HG03442 (cell line): ENCODE measurements around the gene ZBTB16.

Experiments
- ATAC-seq: cut with Tn5 transposase; IDR thresholded peaks from one replicate; pipeline ENCODE4 v1.9.1; 2021; ENCODE audit warnings: mild to moderate bottlenecking, moderate library complexity; ENCODE audit not compliant: unreplicated experiment

The ZBTB16 gene

GRCh38 chr11:114273890-114274635, 214.6 kb downstream of the ZBTB16 start:
- ATAC-seq, result no peak

DNA sequence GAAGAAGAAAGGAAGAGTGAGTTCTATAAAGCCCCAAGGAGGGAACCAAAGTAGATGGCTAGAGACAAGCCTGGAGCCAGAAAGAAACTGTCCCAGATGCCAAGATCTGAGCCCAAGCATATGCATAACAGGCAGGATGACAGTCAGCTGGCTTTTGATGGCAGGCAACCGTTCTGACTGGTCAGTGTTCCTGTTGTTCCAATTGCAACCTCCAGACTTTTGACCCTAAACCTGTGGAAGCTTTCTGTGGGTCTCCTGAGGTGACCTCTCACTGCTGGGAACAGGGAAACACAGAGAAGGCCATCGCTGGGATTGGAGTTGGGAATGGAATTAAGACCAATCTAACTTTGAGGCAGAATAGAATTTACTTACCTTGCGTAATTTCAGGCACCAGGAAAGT, 215.1 kb downstream of the ZBTB16 start:
- ATAC-seq, result no peak

DNA sequence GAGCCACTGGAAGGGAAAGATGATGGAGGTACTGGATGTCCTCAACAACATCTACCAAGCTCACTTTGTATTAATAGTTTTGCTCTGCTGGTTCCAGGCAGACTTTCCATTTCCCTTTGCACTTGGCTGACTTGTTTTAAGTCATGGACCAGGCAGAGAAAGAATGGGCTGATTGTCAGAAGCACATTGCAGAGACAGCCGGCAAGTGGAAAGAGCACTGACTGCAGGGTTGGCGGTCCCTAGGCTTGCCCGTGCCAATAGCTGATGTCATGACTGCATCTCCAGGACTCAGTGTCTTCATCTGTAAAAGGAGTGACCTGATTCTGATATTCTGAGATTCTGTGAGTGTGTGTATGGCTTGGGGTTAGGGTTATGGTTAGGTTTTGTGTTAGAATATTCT, 215.8 kb downstream of the ZBTB16 start:
- no peak for ATAC-seq

DNA sequence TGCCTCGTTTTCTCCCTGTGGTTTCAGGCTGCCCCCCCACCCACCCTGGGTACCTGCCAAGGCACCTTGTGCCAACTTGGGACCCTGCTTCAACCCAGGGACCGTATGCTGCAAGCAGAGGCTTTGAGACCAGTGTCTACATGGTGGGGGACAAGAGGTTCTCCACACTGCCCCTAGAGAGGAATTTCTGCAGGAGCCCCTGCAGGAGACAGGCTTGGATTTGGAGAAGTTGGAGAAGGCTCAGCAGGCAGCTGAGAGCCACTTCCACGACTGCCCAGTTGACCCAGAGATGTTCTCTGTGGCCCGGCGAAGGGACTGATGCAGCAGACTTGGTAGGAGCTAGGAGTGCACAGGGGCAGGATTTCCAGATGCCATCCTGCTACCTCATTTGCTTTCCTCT, 216.6 kb downstream of the ZBTB16 start:
- ATAC-seq, result no peak

DNA sequence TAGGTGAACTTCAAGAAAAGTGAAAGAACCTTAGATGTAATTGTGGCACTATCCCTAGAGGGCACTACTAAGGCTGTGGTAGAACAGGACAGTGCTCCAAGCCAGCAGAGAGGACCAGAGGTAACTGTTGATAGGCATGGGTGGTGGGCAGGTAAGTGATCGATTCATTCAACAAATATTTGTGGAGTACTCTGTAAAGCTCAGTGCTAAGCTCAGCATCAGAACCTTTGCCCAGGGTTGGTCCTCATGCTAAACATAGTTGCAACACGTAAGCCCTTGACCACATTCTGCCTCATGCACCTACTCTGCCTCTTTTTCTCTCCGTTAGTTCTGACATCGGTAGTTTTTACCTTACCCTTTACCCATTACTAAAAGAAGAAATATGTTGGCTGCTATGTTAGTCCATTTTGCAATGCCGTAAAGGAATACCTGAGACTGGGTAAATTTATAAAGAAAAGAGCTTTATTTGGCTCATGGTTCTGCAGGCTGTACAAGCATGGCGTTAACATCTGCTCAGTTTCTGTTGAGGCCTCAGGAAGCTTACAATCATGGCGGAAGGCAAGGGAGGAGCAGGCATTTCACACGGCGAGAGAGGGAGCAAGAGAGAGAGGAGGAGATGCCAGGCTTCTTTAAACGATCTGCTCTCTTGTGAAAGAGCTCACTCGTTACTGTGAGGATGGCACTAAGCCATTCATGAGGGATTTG, 218.3 kb downstream of the ZBTB16 start:
- no peak for ATAC-seq

- ATAC-seq, result no peak
These were observed 219.0 kb downstream of the ZBTB16 start for GRCh38 chr11:114278342-114279065.

DNA sequence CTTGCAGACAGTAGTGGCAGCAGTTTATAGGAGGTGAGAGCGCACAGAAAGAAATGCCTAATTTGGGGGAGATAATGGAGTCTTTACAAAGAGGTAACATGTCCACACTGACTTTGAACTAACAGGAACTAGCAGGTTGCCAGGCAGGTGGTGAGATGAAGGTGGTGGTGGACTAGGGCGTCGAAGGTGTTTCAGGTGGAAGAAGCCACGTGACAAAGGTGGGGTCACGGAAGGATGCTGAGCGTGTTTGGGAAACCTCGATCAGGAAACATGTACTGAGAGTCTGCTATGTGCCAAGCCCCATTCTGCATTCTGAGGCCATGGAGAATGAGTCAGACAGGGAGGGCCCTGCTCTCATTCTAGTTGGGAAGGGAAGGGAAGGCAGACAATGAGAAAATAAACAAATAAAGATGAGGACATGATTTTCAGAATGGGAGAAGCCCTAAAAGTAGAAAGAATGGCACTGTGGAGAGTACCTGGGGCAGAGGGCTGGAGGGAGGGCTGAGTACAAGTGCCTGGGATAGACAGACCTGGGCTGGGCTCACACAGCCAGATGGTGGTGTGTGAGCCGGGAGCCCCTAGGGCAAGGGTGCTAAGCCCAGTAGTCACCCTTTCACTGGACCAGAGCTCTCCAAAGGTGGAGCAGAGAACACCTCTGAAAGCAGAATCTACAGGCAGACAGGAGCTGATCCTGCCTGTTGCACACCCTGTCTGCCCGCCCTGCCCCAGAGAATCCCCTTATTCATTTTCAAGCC, 220.5 kb downstream of the ZBTB16 start:
- ATAC-seq, result no peak

DNA sequence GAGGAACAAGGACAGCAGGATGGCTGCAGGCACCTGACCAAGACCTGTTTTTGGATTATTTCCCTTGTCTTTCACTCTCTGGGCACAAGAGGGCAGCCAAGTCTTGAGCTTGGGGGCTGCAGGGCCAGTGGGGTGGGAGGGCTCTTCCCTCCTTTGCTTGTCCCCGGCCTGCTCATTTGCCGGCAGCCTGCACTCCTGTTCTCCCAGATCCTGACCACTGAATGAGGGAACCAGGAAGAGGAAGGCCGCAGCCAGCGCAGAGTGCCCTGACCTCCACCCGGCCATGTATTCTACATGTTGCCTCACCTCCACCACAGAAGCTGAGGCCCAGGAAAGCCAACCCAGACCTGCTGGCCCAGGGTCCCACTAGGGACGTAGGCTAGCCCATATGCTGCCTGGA, 221.2 kb downstream of the ZBTB16 start:
- ATAC-seq, result no peak

DNA sequence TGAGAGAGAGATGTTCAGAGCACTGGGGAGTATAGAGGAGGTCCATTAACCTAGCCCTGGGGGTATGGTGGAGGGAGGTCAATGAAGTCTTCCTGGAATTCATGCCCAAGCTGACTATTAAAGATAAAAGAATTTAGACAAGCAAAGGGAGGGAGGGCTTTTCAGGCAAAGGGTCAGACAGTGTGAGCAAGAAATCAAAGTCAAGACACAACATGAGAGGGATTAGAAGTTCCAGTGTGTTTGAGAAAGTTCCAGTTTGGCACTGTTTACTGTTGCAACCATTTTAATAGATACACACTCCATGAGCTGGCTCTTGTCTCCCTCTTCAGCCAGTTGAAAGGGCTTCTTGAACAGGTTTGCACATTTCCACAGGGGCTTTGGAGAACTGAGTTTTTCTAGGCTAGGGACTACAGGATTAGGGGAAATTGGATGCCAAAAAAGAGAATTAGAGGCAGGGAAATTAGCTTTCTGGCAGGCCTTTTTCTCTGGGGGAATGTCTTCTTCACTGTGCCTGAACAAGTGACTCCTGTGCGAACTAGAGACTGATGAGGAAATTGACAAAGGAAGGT, 222.0 kb downstream of the ZBTB16 start:
- ATAC-seq, result no peak

DNA sequence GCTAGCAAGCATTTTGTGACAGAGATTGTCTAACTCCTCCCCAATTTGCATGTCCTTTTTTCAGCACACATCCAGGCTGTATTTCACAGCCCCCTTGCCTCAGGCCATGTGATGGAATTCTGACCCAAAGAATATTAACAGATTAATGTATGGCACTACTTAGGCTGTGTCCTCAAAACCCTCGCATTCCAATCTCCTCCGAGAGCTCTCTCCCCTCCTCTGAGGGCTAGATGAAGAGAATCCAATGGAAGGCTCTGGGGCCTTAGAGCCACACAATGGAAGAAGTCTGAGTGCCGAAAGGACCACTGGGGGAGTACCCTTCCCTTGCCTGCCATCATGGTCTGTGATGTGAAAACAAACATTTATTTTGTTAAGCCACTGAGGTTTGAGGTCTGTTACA, 223.0 kb downstream of the ZBTB16 start:
- ATAC-seq, result no peak

GRCh38 chr11:114283422-114283821, 223.9 kb downstream of the ZBTB16 start:
- no peak for ATAC-seq

- ATAC-seq, result no peak
These were observed 224.5 kb downstream of the ZBTB16 start for GRCh38 chr11:114284021-114284420.

DNA sequence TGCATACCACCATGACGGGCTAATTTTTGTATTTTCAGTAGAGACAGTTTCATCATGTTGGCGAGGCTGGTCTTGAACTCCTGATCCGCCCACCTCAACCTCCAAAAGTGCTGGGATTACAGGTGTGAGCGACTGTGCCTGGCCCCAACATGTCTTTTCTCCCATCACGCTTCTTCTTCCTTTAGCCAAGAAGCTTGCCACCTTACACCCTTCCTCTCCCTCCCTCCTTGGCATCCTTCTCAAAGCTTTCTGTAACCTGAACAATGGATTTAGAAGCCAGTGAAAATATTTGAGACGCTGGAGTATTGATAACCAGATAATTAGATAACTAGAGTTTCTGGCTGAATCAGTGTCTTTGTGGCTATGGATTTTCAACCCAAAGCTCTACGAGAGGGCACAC, 225.4 kb downstream of the ZBTB16 start:
- no peak for ATAC-seq

DNA sequence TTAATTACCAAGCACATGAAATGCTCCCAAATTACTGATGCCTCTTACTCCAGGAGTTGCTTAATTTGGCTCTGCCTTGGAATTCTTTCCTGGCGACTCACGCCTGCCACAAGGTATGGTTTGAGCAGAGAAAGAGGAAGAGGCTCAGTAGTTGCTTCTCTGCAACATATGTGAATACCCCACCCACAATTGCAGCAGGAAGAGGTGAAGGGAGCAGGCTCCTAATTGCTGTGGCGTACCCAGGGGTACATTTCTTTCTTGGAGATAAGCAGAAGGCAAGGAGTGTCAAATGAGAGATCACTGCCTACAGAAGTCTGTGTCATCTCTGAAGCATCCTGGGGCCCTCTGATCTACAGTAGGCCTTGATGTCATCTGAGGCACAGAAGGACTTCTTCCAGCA, 226.1 kb downstream of the ZBTB16 start:
- ATAC-seq, result no peak

- ATAC-seq, result no peak
These were observed 226.7 kb downstream of the ZBTB16 start for GRCh38 chr11:114286229-114286628.

- ATAC-seq, result no peak
These were observed 227.6 kb downstream of the ZBTB16 start for GRCh38 chr11:114287154-114287553.

DNA sequence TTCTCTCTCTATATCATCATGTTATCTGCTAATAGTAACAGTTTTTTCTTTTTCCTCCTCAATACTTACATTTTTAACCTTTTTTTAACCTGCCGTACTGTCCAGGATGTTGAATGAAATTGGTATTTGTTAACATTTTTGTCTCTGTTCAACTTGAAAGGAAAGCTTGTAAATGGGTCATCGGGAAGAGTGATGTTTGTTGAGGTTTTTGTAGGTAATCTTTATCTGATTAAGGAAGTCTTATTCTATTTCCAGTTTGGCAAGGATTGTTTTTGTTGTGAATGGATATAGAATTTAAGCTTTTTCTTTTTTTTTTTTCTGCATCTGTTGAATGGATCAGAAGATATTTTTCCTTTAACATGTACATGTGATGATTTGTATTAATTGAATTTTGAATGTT, 228.6 kb downstream of the ZBTB16 start:
- no peak for ATAC-seq

GRCh38 chr11:114289779-114290178, 230.3 kb downstream of the ZBTB16 start:
- no peak for ATAC-seq

DNA sequence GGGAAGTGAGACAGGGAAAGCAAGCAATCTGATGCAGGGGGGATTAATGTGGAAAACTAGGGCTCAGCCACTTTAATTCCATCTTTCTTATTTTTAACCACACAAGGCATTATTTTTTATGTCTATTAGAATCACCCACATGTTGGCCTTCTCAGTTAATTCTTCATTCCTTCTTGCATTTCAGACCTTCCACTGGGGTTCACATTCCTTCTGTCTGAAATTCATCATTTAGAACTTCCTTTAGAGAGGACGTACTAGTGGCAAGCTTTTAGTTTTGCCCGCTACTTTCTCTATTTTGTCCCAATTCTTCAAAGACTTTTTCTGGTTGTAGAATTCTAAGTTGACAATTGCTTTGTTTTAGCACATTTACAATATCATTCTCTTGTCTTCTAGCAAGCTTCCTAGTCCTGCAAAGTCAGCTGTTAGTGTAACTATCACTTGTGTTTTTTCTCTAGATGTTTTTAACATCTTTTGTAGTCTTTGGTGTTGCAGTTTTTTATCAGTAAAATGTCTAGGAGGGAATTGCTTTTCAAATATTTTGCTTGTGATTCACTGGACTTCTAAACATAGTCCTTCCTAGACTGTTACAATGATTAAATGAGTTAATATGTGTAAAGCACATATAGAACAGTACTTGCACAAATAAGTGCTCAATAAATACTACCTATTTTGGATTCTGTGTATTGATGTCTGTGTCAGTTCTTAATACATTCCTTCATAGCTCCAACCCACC, 231.2 kb downstream of the ZBTB16 start:
- ATAC-seq, result no peak

- no peak for ATAC-seq
These were observed 231.9 kb downstream of the ZBTB16 start for GRCh38 chr11:114291381-114291780.
